ENCODE data around the gene SEC16B. TPM values are rescaled to one million over a fixed set of nuclear protein-coding genes. Genes with fewer than 3 reads are reported as not detected.

SEC16B gene
- total RNA-seq, 4 donors from 2014 or later: 5.1 to 89.8 (median 15.2) TPM

DNA sequence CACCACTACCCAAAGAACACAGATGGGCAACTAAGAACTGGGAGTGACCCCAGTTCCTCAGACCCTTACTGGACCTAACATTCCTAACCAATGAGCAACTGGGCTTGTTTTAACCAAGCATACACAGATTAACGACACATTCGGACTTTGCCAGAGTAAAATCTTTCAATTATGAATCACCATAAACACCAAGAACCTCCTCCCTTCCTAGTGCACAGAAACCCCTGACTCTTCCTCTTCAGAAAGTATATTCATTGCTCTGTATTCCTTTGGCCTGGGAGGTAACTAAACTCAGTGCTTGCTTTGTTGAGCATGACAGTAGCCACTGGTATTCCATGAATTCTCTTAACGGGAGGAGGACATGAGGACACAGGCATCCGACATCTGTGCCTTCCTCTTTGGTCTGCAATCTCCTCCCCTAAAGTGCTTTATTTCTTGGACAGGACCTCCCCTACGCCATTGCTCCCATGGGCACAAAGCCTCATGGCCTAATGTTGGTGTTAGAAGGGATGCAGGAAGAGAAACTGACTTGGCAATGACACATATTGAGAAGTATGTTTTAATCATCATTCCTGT, 42.7 kb downstream of the SEC16B start:
- no peaks in the 10 kb centered on the region for H3K27me3 ChIP-seq
- no peak for DNase-seq
- no peak overlapping the region for H3K27ac ChIP-seq
- intact Hi-C loops (cut with DNase I; ENCODE audit: low total_unique reads): no loop called here
- no peak for TF ChIP-seq POLR2A (IDR thresholded peaks at IDR 0.05)
- TF ChIP-seq POLR2AphosphoS5 (IDR thresholded peaks at IDR 0.05): no peak
- no peak for TF ChIP-seq EP300 (IDR thresholded peaks at IDR 0.05; ENCODE audit: low read depth)
- TF ChIP-seq, protein P1, sequence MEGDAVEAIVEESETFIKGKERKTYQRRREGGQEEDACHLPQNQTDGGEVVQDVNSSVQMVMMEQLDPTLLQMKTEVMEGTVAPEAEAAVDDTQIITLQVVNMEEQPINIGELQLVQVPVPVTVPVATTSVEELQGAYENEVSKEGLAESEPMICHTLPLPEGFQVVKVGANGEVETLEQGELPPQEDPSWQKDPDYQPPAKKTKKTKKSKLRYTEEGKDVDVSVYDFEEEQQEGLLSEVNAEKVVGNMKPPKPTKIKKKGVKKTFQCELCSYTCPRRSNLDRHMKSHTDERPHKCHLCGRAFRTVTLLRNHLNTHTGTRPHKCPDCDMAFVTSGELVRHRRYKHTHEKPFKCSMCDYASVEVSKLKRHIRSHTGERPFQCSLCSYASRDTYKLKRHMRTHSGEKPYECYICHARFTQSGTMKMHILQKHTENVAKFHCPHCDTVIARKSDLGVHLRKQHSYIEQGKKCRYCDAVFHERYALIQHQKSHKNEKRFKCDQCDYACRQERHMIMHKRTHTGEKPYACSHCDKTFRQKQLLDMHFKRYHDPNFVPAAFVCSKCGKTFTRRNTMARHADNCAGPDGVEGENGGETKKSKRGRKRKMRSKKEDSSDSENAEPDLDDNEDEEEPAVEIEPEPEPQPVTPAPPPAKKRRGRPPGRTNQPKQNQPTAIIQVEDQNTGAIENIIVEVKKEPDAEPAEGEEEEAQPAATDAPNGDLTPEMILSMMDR (IDR thresholded peaks at IDR 0.05): no peak
- in situ Hi-C loops (cut with MboI; ENCODE audit: low pct_ligation_motif_present in 1 of 4, low pct_unique_long_range_greater_than_20kb in 1 of 4, low sequenced_read_pairs in 3 of 4): loop anchor here in 3 of 4 donors (25.0 kb wide), 1 partner anchor 1040 kb away; no protein-coding TSS in a partner anchor
- H3K36me3 ChIP-seq: no peaks in the 10 kb centered on the region
- H3K4me1 ChIP-seq: no peaks in the 10 kb centered on the region
- WGBS, 2 donors (ENCODE audit: low coverage in 1 of 2): 75 to 79% methylated on average over 5 of the region's 5 CpGs
- H3K4me3 ChIP-seq: no peak overlapping the region
- no peaks in the 10 kb centered on the region for H3K9me3 ChIP-seq

DNA sequence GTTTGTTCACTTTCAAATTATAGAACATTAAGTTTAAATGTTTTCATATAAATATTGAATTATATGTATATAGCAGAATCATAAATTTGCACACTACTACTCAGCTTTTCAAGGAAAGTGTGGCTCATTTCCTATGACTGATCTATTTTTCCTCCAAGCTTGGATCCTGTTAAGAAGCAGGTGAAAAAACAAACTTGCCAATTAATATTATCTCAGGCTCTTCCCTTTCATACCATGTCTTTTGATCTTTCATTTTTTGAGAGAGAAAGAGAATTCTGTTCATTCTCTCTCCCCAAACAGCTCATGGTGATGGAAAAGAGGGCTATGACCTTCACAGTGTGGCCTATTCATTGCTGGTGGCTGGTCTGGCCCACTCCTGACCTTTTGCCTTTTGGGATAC, 43.7 kb downstream of the SEC16B start:
- no peaks in the 10 kb centered on the region for H3K9me3 ChIP-seq
- H3K27me3 ChIP-seq: no peaks in the 10 kb centered on the region
- no peaks in the 10 kb centered on the region for H3K4me1 ChIP-seq
- no peaks in the 10 kb centered on the region for H3K36me3 ChIP-seq
- H3K27ac ChIP-seq: no peak overlapping the region
- in situ Hi-C loops (cut with MboI; ENCODE audit: low pct_ligation_motif_present in 1 of 4, low pct_unique_long_range_greater_than_20kb in 1 of 4, low sequenced_read_pairs in 3 of 4) (loop anchor here in 3 of 4 donors (25.0 kb wide), 1 partner anchor 1039 kb away; no protein-coding TSS in a partner anchor), intact Hi-C loops (cut with DNase I; ENCODE audit: low total_unique reads) (no loop called here)
- no peak overlapping the region for H3K4me3 ChIP-seq
- TF ChIP-seq, protein P1 (IDR thresholded peaks at IDR 0.05): no peak
- TF ChIP-seq POLR2AphosphoS5 (IDR thresholded peaks at IDR 0.05) (no peak), POLR2A (IDR thresholded peaks at IDR 0.05) (no peak), EP300 (IDR thresholded peaks at IDR 0.05; ENCODE audit: low read depth) (no peak)
- DNase-seq: no peak

DNA sequence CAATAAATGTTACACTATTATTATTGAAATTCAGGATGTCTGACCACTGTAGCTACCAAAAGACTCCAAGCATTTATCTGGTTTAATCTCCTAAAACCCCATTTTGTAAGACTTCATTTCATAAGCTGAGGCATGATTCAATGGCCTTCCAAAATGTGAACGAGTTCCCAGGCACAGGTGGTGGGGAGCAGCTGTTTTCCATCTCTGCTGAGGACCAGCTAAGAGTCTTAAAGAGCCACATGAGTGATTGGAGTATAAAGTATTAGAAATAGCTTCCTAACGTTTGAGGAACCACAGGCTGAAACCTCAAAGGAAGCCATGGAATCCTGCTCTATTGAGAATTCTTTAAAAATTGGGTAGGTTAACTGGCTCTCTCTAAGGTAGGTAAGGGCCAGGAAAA, 44.9 kb downstream of the SEC16B start:
- in situ Hi-C loops (cut with MboI; ENCODE audit: low pct_ligation_motif_present in 1 of 4, low pct_unique_long_range_greater_than_20kb in 1 of 4, low sequenced_read_pairs in 3 of 4): loop anchor here in 3 of 4 donors (25.0 kb wide), 1 partner anchor 1038 kb away; no protein-coding TSS in a partner anchor
- Histone ChIP-seq H3K4me3 (no peak overlapping the region), H3K4me1 (no peaks in the 10 kb centered on the region), H3K9me3 (no peaks in the 10 kb centered on the region), H3K36me3 (no peaks in the 10 kb centered on the region), H3K27me3 (no peaks in the 10 kb centered on the region), H3K27ac (no peak overlapping the region)
- no peak for DNase-seq
- 43 to 59% methylated on average over 2 of the region's 2 CpGs for WGBS, 2 donors (ENCODE audit: low coverage in 1 of 2)
- intact Hi-C loops (cut with DNase I; ENCODE audit: low total_unique reads): no loop called here
- TF ChIP-seq, protein P1 (IDR thresholded peaks at IDR 0.05): no peak
- no peak for TF ChIP-seq POLR2A (IDR thresholded peaks at IDR 0.05)
- no peak for TF ChIP-seq EP300 (IDR thresholded peaks at IDR 0.05; ENCODE audit: low read depth)
- TF ChIP-seq POLR2AphosphoS5 (IDR thresholded peaks at IDR 0.05): no peak

DNA sequence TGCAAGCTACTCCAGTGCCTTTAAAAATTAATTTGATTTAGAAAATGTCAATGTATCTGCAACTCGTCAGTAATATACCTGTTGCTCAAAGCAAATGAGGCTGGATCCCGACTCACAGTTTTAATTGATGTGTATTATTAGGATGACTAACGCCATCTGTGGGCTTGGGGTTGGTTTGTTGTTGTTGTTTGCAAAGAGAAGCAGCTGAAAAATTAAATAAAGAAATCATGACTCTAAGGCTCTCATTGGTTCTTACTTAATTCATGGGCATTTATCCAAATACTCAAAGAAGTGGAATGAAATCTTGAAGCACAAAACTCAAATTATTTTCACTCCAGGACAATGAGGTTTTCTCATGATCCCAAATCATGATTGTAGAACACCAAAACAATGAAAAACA, 46.4 kb downstream of the SEC16B start:
- no peaks in the 10 kb centered on the region for H3K36me3 ChIP-seq
- DNase-seq: no peak
- H3K4me1 ChIP-seq: no peaks in the 10 kb centered on the region
- H3K4me3 ChIP-seq: no peak overlapping the region
- in situ Hi-C loops (cut with MboI; ENCODE audit: low pct_ligation_motif_present in 1 of 4, low pct_unique_long_range_greater_than_20kb in 1 of 4, low sequenced_read_pairs in 3 of 4) (loop anchor here in 1 of 4 donors (25.0 kb wide), 1 partner anchor 486 kb away; no protein-coding TSS in a partner anchor), intact Hi-C loops (cut with DNase I; ENCODE audit: low total_unique reads) (no loop called here)
- H3K27ac ChIP-seq: no peak overlapping the region
- no peaks in the 10 kb centered on the region for H3K9me3 ChIP-seq
- H3K27me3 ChIP-seq: no peaks in the 10 kb centered on the region
- whole genome bisulfite sequencing, 2 donors (ENCODE audit: low coverage in 1 of 2): 73 to 84% methylated on average over 2 to 3 of the region's 3 CpGs
- TF ChIP-seq, protein P1 (IDR thresholded peaks at IDR 0.05): no peak
- no peak for TF ChIP-seq POLR2AphosphoS5 (IDR thresholded peaks at IDR 0.05)
